Measurements from ENCODE around the gene TSPYL1.

The TSPYL1 gene

DNA sequence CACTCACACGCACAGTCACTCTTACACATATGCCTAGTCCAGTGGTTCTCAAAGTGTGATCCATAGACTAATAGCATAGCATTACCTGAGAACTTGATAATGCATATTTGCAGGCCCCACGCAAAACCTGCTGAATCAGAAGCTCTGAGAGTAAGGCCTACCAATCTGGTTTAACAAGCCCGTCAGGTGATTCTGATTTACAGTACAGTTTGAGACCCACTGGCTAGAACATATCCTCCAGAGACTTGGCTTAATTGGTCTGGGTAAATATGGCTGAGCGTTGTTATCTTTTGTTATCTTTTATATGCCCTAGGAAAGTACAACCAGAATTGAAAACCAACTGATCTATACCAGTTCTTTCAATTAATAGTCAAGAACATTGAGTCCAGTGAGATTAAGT, 35.4 kb downstream of the TSPYL1 start:
- Histone ChIP-seq H3K27ac (ENCODE audit: low read depth, low read length, severe bottlenecking) (no peak overlapping the region), H3K36me3 (ENCODE audit: control insufficient read depth, insufficient read depth, low read length) (no peaks in the 10 kb centered on the region), H3K4me1 (ENCODE audit: control insufficient read depth, insufficient read depth, low read length, poor library complexity, severe bottlenecking) (no peaks in the 10 kb centered on the region), H3K4me3 (ENCODE audit: extremely low read depth, insufficient read depth, low read length, poor library complexity, severe bottlenecking) (no peak overlapping the region), H3K9me3 (ENCODE audit: control insufficient read depth, low read length) (no peaks in the 10 kb centered on the region)
- 88 to 95% methylated on average over 2 of the region's 4 CpGs for WGBS, 2 experiments (ENCODE audit: insufficient coverage in 2 of 2)

DNA sequence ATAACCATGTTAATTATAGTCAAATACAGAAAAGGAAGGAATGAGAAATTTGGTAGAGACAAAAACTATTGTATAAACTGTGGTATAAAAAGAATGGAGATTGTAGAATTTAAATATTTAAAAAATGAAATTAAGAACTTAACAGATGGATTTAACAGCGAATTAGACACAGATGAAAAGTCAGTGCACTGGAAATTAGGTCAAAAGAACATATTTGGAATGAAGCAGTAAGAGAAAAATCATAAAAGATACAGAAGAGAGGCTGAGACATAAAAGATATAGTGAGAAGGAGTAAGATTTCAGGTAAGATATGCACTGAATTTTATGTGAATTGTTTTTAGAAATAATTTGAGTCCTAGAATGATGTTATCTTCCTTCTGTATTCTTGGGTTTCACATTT, 39.9 kb downstream of the TSPYL1 start:
- Histone ChIP-seq H3K36me3 (ENCODE audit: control insufficient read depth, insufficient read depth, low read length) (no peaks in the 10 kb centered on the region), H3K27ac (ENCODE audit: low read depth, low read length, severe bottlenecking) (no peak overlapping the region), H3K9me3 (ENCODE audit: control insufficient read depth, low read length) (no peaks in the 10 kb centered on the region), H3K4me1 (ENCODE audit: control insufficient read depth, insufficient read depth, low read length, poor library complexity, severe bottlenecking) (no peaks in the 10 kb centered on the region), H3K4me3 (ENCODE audit: extremely low read depth, insufficient read depth, low read length, poor library complexity, severe bottlenecking) (no peak overlapping the region)
- WGBS, 2 experiments (ENCODE audit: insufficient coverage in 2 of 2), result 100% methylated on average over 1 of the region's 1 CpG

DNA sequence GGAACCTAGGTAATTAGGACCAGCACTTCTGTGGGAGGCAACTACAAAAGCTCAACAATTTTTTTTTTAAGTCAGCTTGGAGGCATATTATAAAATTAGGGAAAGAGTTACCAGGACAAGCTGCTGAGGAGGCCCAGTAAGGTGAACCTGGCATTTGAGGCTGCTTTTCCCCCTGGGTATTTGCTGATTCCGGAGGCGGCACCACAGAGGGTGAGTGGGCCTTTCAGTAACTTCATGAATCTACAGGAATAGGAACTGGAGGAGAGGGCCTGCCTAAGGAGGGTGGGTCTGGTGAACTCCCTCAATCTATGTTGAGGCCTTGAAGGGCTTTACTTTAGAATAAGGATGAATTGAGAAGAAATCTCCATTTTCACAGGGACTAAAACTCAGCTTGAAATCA, 40.5 kb downstream of the TSPYL1 start:
- 100% methylated on average over 1 of the region's 2 CpGs; no CpG with 5 or more reads in 1 of the 2 experiments for WGBS, 2 experiments (ENCODE audit: insufficient coverage in 2 of 2)
- Histone ChIP-seq H3K36me3 (ENCODE audit: control insufficient read depth, insufficient read depth, low read length) (no peaks in the 10 kb centered on the region), H3K4me1 (ENCODE audit: control insufficient read depth, insufficient read depth, low read length, poor library complexity, severe bottlenecking) (no peaks in the 10 kb centered on the region), H3K27ac (ENCODE audit: low read depth, low read length, severe bottlenecking) (no peak overlapping the region), H3K4me3 (ENCODE audit: extremely low read depth, insufficient read depth, low read length, poor library complexity, severe bottlenecking) (no peak overlapping the region), H3K9me3 (ENCODE audit: control insufficient read depth, low read length) (no peaks in the 10 kb centered on the region)

DNA sequence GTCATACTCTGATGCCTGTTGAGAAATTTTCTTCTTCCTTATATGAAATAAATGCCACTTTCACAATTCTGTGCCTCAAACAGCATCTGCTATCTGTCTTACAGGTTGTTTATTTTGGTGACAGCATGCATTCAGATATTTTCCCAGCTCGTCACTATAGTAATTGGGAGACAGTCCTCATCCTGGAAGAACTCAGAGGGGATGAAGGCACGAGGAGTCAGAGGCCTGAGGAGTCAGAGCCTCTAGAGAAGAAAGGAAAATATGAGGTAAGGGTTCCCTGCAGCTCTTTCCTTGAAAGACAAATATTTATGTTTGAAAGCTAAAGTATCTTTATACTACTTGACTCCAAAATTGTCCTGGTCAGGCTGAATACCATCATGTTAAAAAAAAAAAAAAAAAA, 41.6 kb downstream of the TSPYL1 start:
- no peaks in the 10 kb centered on the region for H3K36me3 ChIP-seq (ENCODE audit: control insufficient read depth, insufficient read depth, low read length)
- H3K9me3 ChIP-seq (ENCODE audit: control insufficient read depth, low read length), result no peaks in the 10 kb centered on the region
- H3K4me1 ChIP-seq (ENCODE audit: control insufficient read depth, insufficient read depth, low read length, poor library complexity, severe bottlenecking), result no peaks in the 10 kb centered on the region
- H3K27ac ChIP-seq (ENCODE audit: low read depth, low read length, severe bottlenecking), result no peak overlapping the region
- H3K4me3 ChIP-seq (ENCODE audit: extremely low read depth, insufficient read depth, low read length, poor library complexity, severe bottlenecking), result no peak overlapping the region
- 70 to 93% methylated on average over 2 of the region's 2 CpGs for WGBS, 2 experiments (ENCODE audit: insufficient coverage in 2 of 2)

DNA sequence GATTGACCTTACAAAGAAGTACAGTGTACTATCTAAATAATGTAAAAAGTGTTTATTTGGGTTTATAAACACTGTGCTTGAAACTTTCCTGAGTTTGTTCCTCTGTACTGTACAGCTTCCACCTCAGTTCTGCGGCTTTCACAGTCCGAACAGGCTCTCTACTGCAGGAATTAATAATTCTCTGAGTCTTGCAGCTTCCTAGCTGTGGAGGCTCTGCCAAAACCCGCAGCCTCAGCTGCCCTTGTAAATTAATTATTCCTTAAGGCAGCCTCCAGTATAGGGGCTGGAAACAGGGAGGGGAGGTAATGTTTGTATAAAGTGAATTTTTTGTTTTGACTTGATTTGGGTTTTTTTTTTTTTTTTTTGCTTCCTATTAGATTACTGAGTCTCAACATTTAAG, 45.0 kb downstream of the TSPYL1 start:
- 97 to 100% methylated on average over 1 to 3 of the region's 3 CpGs for WGBS, 2 experiments (ENCODE audit: insufficient coverage in 2 of 2)
- Histone ChIP-seq H3K4me1 (ENCODE audit: control insufficient read depth, insufficient read depth, low read length, poor library complexity, severe bottlenecking) (no peaks in the 10 kb centered on the region), H3K36me3 (ENCODE audit: control insufficient read depth, insufficient read depth, low read length) (no peaks in the 10 kb centered on the region), H3K4me3 (ENCODE audit: extremely low read depth, insufficient read depth, low read length, poor library complexity, severe bottlenecking) (no peak overlapping the region), H3K9me3 (ENCODE audit: control insufficient read depth, low read length) (no peaks in the 10 kb centered on the region), H3K27ac (ENCODE audit: low read depth, low read length, severe bottlenecking) (no peak overlapping the region)

DNA sequence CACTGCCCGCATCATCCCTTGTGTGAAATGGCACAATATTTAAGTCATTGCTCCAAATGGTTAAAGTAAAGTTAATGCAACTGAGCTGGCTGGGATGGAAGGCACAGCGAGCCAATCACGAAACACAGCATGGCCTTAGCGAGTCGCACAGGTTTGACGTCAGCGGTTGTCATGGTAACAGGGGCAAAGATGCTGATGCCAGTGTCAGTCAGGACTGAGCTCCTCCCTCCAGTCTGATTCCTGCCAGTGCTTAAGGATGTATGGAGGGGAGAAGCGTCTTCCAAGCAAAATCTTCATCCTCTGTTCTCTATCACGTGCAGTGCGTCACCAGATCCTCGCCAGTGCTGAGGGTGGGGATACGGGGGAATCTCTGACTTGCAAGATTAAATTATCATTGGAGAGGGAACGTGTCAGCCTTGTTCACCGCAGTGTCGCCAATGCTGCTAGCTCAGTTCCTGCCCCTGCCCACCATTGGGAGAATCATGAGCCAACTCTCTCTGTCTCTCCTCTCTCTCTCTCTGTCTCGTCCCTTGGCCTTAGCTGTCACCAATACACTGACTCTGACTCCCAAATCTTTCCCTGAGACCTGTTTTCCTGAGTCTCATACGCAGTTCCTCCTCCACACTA, 50.3 kb downstream of the TSPYL1 start:
- 91 to 92% methylated on average over 15 of the region's 17 CpGs for WGBS, 2 experiments (ENCODE audit: insufficient coverage in 2 of 2)
- no peaks in the 10 kb centered on the region for H3K9me3 ChIP-seq (ENCODE audit: control insufficient read depth, low read length)
- H3K4me3 ChIP-seq (ENCODE audit: extremely low read depth, insufficient read depth, low read length, poor library complexity, severe bottlenecking), result no peak overlapping the region

More for the DNA sequence above, 50.3 kb downstream of the TSPYL1 start:
- H3K27ac ChIP-seq (ENCODE audit: low read depth, low read length, severe bottlenecking), result no peak overlapping the region
- no peaks in the 10 kb centered on the region for H3K36me3 ChIP-seq (ENCODE audit: control insufficient read depth, insufficient read depth, low read length)
- no peaks in the 10 kb centered on the region for H3K4me1 ChIP-seq (ENCODE audit: control insufficient read depth, insufficient read depth, low read length, poor library complexity, severe bottlenecking)

Data from mesodermal cell (in vitro differentiated cells).